Measurements from ENCODE around the gene ZCCHC14.

Gene ZCCHC14

GRCh38 chr16:87447323-87447722, 45.5 kb downstream of the ZCCHC14 start:
- no peak for DNase-seq (ENCODE audit: low spot score)
- in situ Hi-C loops (cut with MboI; ENCODE audit: low sequenced_read_pairs, unreplicated experiment), result no loop called here
- no peak for TF ChIP-seq CTCF (IDR thresholded peaks at IDR 0.05; ENCODE audit: borderline replicate concordance, control extremely low read depth, extremely low read depth, insufficient read depth, missing control alignments)

- DNase-seq (ENCODE audit: low spot score), result no peak
- in situ Hi-C loops (cut with MboI; ENCODE audit: low sequenced_read_pairs, unreplicated experiment), result no loop called here
- no peak for TF ChIP-seq CTCF (IDR thresholded peaks at IDR 0.05; ENCODE audit: borderline replicate concordance, control extremely low read depth, extremely low read depth, insufficient read depth, missing control alignments)
Measured at GRCh38 chr16:87446479-87446878, 46.3 kb downstream of the ZCCHC14 start.

GRCh38 chr16:87445486-87445885, 47.3 kb downstream of the ZCCHC14 start:
- no peak for DNase-seq (ENCODE audit: low spot score)
- no peak for TF ChIP-seq CTCF (IDR thresholded peaks at IDR 0.05; ENCODE audit: borderline replicate concordance, control extremely low read depth, extremely low read depth, insufficient read depth, missing control alignments)
- in situ Hi-C loops (cut with MboI; ENCODE audit: low sequenced_read_pairs, unreplicated experiment), result no loop called here

- no peak for DNase-seq (ENCODE audit: low spot score)
- in situ Hi-C loops (cut with MboI; ENCODE audit: low sequenced_read_pairs, unreplicated experiment), result no loop called here
- TF ChIP-seq CTCF (IDR thresholded peaks at IDR 0.05; ENCODE audit: borderline replicate concordance, control extremely low read depth, extremely low read depth, insufficient read depth, missing control alignments), result no peak
Measured at GRCh38 chr16:87443964-87444363, 48.9 kb downstream of the ZCCHC14 start.

- no peak for TF ChIP-seq CTCF (IDR thresholded peaks at IDR 0.05; ENCODE audit: borderline replicate concordance, control extremely low read depth, extremely low read depth, insufficient read depth, missing control alignments)
- in situ Hi-C loops (cut with MboI; ENCODE audit: low sequenced_read_pairs, unreplicated experiment), result no loop called here
- DNase-seq (ENCODE audit: low spot score), result no peak
Measured at GRCh38 chr16:87443016-87443415, 49.8 kb downstream of the ZCCHC14 start.

GRCh38 chr16:87442581-87442966, 50.2 kb downstream of the ZCCHC14 start:
- in situ Hi-C loops (cut with MboI; ENCODE audit: low sequenced_read_pairs, unreplicated experiment), result no loop called here
- TF ChIP-seq CTCF (IDR thresholded peaks at IDR 0.05; ENCODE audit: borderline replicate concordance, control extremely low read depth, extremely low read depth, insufficient read depth, missing control alignments), result no peak
- peak; percentile 15 for DNase-seq (ENCODE audit: low spot score)

All from GM13976 (cell line).